Choroid plexus epithelial cell (primary cell): ENCODE results near the gene RIOX2.

Experiments
- DNase-seq: peaks from one replicate; pipeline ENCODE4 v3.0.0-alpha.2; 2010; ENCODE audit warnings: low read depth
- H3K4me3 ChIP-seq: 2 replicates; pipeline ENCODE4 v1.5.1; 2011; ENCODE audit warnings: low read depth, mild to moderate bottlenecking, control low read depth, low read length, moderate library complexity
- CTCF ChIP-seq: conservative IDR thresholded peaks from 2 replicates; pipeline ENCODE4 v1.5.1; 2011; ENCODE audit warnings: low read depth, mild to moderate bottlenecking, control low read depth, inconsistent platforms, low read length, moderate library complexity

The RIOX2 gene

GRCh38 chr3:97990624-97991292, 18.5 kb upstream of the RIOX2 start:
- H3K4me3 ChIP-seq, result no peak overlapping the region
- no peak for DNase-seq
- no peak for TF ChIP-seq CTCF

- TF ChIP-seq CTCF, result no peak
- H3K4me3 ChIP-seq, result no peak overlapping the region
Measured at GRCh38 chr3:97988784-97989568, 16.7 kb upstream of the RIOX2 start.

DNA sequence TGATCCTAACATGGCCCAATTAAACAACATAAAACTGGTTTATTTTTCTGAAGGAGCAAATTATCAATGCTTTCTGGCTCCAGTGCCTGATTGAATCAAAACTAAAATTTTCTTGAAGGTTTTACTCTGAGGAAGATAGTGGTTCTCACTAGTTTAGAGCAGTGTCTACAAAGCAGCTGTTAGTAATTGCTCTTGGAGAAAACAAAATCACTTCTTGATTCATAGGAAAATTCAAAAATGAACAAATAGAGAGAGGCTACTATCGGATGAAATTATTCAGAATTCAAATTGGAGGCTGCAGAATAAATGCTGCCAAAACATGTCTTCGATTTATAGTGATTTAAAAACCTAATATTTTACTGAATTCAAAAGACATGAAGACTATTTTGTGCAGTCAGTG, 15.1 kb upstream of the RIOX2 start:
- no peak overlapping the region for H3K4me3 ChIP-seq
- no peak for DNase-seq
- TF ChIP-seq CTCF, result no peak

More at GRCh38 chr3:97988784-97989568, 16.7 kb upstream of the RIOX2 start:
- no peak for DNase-seq

DNA sequence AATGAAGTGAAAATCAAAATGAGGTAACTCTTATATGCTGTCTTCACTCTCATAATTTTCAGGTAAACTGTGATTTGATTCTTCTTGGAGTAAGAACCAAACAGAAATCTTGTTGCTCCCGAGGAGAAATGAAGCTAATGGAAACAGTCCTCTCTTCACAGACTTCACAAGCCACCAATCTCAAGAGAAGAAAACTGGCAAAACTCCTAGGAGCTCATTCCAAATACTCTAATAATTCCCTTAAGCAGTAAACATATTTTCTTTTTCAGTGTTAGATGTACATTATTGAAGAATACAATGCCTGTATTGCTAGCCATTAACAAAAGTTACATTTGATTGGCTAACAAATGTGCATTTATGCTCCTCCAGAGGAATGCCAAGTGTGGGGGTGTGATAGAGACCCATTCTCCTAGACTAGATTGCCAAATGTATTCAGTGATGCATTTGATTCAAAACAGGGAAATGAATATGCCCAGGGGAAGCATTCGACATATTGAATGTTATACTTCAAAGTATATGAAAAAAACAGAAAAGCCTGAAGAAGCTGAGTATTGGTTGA, 11.8 kb upstream of the RIOX2 start:
- no peak for DNase-seq

DNA sequence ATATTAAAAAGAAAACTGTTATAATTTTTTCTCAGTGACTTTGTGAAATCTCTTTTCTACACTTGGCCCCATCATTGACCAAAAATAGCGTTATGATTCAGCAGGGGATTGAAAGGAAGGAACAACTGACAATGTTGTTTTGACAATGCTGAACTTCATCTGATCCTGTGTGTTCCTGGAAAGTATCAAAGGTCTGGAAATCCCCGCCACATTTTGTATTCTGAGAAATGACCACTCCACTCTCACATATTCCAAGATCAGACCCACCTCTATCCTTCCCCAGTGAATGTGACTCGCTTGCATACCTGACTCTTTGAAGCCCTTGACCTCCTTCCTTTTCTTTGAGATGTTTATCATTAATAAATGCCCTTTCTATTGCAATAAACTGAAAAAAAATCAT, 9.7 kb upstream of the RIOX2 start:
- DNase-seq, result peak; percentile 81
- TF ChIP-seq CTCF, result no peak
- H3K4me3 ChIP-seq, result no peak overlapping the region

More for the DNA sequence above, 11.8 kb upstream of the RIOX2 start:
- no peak for TF ChIP-seq CTCF
- H3K4me3 ChIP-seq, result no peak overlapping the region

GRCh38 chr3:97979610-97980009, 7.4 kb upstream of the RIOX2 start:
- DNase-seq, result no peak
- no peak for TF ChIP-seq CTCF
- H3K4me3 ChIP-seq, result no peak overlapping the region
